Measurements from ENCODE around the gene IGF2BP2. TPM values are rescaled to one million over a fixed set of nuclear protein-coding genes. Genes with fewer than 3 reads are reported as not detected.

The IGF2BP2 gene
- total and polyA plus RNA-seq, 2 of the 8 experiments (the other 6 are each of a cell fraction or from before 2014, with no cell fraction given) = 7.4 to 121 TPM

DNA sequence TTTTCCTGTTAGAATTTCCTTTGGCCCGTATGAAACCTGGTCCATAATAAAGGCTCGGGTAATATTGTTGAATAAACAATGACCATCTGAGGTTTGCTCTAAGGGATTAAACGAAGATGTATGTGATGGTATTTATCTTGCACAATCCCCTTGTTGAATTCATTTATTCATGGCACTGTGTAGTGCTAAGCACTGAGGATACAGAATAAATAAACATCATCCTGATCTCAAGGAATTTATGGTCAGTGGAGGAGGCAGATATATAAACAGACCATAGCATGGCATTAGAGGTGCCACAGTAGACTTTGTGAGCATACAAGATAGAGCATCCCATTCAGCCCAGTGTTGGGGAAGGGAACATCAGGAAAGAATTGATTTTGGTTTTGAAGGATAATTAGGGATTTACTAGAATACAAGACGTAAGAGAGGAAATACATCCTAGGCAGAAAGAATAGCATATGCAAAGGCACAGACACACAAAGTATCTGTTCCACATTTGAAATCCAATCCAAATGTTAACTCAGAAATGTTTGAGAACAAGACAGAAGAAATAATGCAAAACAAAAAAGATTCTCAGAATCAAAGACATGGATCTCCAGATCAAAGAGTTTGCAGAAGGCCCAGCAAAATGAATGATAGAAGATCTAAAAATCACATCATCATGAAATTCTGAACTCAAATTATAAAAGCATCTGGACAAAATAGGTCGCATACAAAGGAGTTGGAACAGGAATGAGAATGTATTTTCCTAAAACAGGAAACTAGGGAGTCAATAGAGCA, 5.4 kb upstream of the IGF2BP2 start:
- H2AK5ac ChIP-seq (ENCODE audit: low read depth, low read length) = no peak overlapping the region
- no peak overlapping the region for H3K56ac ChIP-seq (replicated peaks; ENCODE audit: insufficient read length, low read depth, low read length)
- H4K5ac ChIP-seq (ENCODE audit: insufficient read length, low read depth, low read length) = no peak overlapping the region
- no peak overlapping the region for H3K4me2 ChIP-seq (ENCODE audit: insufficient read depth in 1 of 2, low read depth in 2 of 2, low read length in 2 of 2)
- H2BK12ac ChIP-seq (ENCODE audit: low read depth, low read length) = no peak overlapping the region
- no peak for FAIRE-seq
- no peak overlapping the region for H3K18ac ChIP-seq (ENCODE audit: extremely low read depth, low read length)
- WGBS, 2 experiments (ENCODE audit: extremely low coverage in 1 of 2, insufficient coverage in 1 of 2, insufficient read length in 1 of 2, insufficient replicate concordance in 2 of 2, low coverage in 1 of 2, low lambda C conversion rate in 2 of 2, missing lambda C conversion rate in 1 of 2) = 95% methylated on average over 5 of the region's 5 CpGs; no CpG with 5 or more reads in 1 of the 2 experiments
- H3K23ac ChIP-seq (ENCODE audit: insufficient read length) = no peak overlapping the region
- ChIA-PET POLR2A (ENCODE audit: partially characterized antibody) (no interaction called here), CTCF (ENCODE audit: partially characterized antibody) (no interaction called here)
- H3K9me3 ChIP-seq (ENCODE audit: insufficient read depth in 2 of 2, low read depth in 1 of 2, low read length in 1 of 2) = peaks cover 35 to 38% of the 10 kb centered on the region in 2 experiments
- H4K20me1 ChIP-seq (replicated peaks in 1 of 2; ENCODE audit: control insufficient read depth in 1 of 2, insufficient read depth in 2 of 2, low read length in 2 of 2) = peaks cover 0 to 5% of the 10 kb centered on the region in 2 experiments
- peaks cover 3 to 6% (median 5%) of the 10 kb centered on the region in 4 experiments; a peak in 6 of 7 replicates for H3K4me1 ChIP-seq (replicated peaks in 1 of 4; ENCODE audit: control insufficient read depth in 3 of 4, insufficient read depth in 4 of 4, low read length in 3 of 4)
- H3K9ac ChIP-seq (replicated peaks in 1 of 4; ENCODE audit: extremely low read depth in 1 of 4, low read depth in 3 of 4, low read length in 3 of 4) = no peak overlapping the region
- no peak overlapping the region for H2BK120ac ChIP-seq (replicated peaks; ENCODE audit: low read depth, low read length)
- no peak overlapping the region for H4K91ac ChIP-seq (replicated peaks; ENCODE audit: insufficient read length, low read length)
- no peak overlapping the region for H4K8ac ChIP-seq (ENCODE audit: extremely low read depth, insufficient read depth, low read length)
- H2BK5ac ChIP-seq (ENCODE audit: low read depth, low read length) = no peak overlapping the region
- H3K79me1 ChIP-seq (ENCODE audit: low read depth, low read length) = peaks cover 5% of the 10 kb centered on the region; the same call in 1 of the 2 replicates
- no peak for DNase-seq (ENCODE audit: low read depth in 1 of 2, low spot score in 2 of 2)
- H3K36me3 ChIP-seq (ENCODE audit: control insufficient read depth in 2 of 4, insufficient read depth in 4 of 4, low read length in 3 of 4) = peaks cover 2 to 41% (median 14%) of the 10 kb centered on the region in 4 experiments; a peak in 7 of 8 replicates
- H3K79me2 ChIP-seq (ENCODE audit: control insufficient read depth in 1 of 2, insufficient read depth in 2 of 2, low read length in 2 of 2) = peaks cover 0 to 26% of the 10 kb centered on the region in 2 experiments; a peak in 2 of 4 replicates
- H3K27ac ChIP-seq (ENCODE audit: low read depth, low read length) = no peak overlapping the region
- no peak overlapping the region for H3K14ac ChIP-seq (ENCODE audit: insufficient read length)
- no peak overlapping the region for H2BK20ac ChIP-seq (ENCODE audit: low read length)
- H2BK15ac ChIP-seq (ENCODE audit: low read length) = no peak overlapping the region
- H3K27me3 ChIP-seq (replicated peaks in 1 of 4; ENCODE audit: control insufficient read depth in 3 of 4, extremely low read depth in 1 of 4, insufficient read depth in 3 of 4, low read length in 3 of 4) = peaks cover 0 to 6% (median 4%) of the 10 kb centered on the region in 4 experiments; a peak in 4 of 7 replicates
- H3K4me3 ChIP-seq (ENCODE audit: extremely low read depth in 1 of 4, insufficient read depth in 2 of 4, low read depth in 3 of 4, low read length in 4 of 4) = no peak overlapping the region
- H3K4ac ChIP-seq (replicated peaks; ENCODE audit: insufficient read length, low read depth, low read length) = no peak overlapping the region
- H3K23me2 ChIP-seq (ENCODE audit: low read depth, low read length) = peaks cover 14% of the 10 kb centered on the region; the same call in 1 of the 2 replicates
- H2AFZ ChIP-seq (ENCODE audit: low read length) = no peak overlapping the region
- TF ChIP-seq TCF12 (IDR thresholded peaks at IDR 0.05; ENCODE audit: low read depth, low read length) (no peak), SP4 (IDR thresholded peaks at IDR 0.05; ENCODE audit: low read length) (no peak), CBX8 (IDR thresholded peaks at IDR 0.05; ENCODE audit: borderline replicate concordance, low read depth, low read length) (no peak), GTF2F1 (IDR thresholded peaks at IDR 0.05; ENCODE audit: borderline replicate concordance, low read depth, low read length) (no peak), SP2 (IDR thresholded peaks at IDR 0.05; ENCODE audit: low read length) (no peak), POLR2A (IDR thresholded peaks at IDR 0.05; ENCODE audit: control extremely low read depth in 1 of 2, low read depth in 2 of 2, low read length in 2 of 2) (no peak), PHF8 (conservative IDR thresholded peaks at IDR 0.05; ENCODE audit: low read depth, low read length) (no peak), SIX5 (IDR thresholded peaks at IDR 0.05; ENCODE audit: low read depth, low read length) (no peak), EP300 (IDR thresholded peaks at IDR 0.05; ENCODE audit: borderline replicate concordance in 1 of 2, low read depth in 2 of 2, low read length in 2 of 2) (no peak), SIN3A (conservative IDR thresholded peaks at IDR 0.05 in 1 of 2, IDR thresholded peaks at IDR 0.05 in 1 of 2; ENCODE audit: low read depth in 1 of 2, low read length in 2 of 2) (no peak), EZH2 (IDR thresholded peaks at IDR 0.05; ENCODE audit: low read depth, low read length, severe bottlenecking) (no peak), TBP (IDR thresholded peaks at IDR 0.05; ENCODE audit: low read depth, low read length) (no peak), SIRT6 (IDR thresholded peaks at IDR 0.05; ENCODE audit: low read length) (no peak)

Measured in H1 (cell line).